Suprapubic skin (tissue), 4 donors: ENCODE data around the gene PIGH. TPM values are rescaled to one million over a fixed set of nuclear protein-coding genes. Genes with fewer than 3 reads are reported as not detected.

ENCODE experiments used
- DNase-seq, 2 donors: peaks; one replicate each; pipeline ENCODE4 v3.0.0-alpha.2; 2019; ENCODE audit warnings: low spot score in 2 of 2
- H3K27ac ChIP-seq: fragments of 200-600 bp; sonication (generic); one replicate; pipeline ENCODE4 v1.5.1; 2019
- H3K27me3 ChIP-seq: fragments of 200-600 bp; sonication (generic); one replicate; pipeline ENCODE4 v1.5.1; 2019
- H3K36me3 ChIP-seq: fragments of 200-600 bp; sonication (generic); one replicate; pipeline ENCODE4 v1.5.1; 2019
- H3K4me1 ChIP-seq: fragments of 200-600 bp; sonication (generic); one replicate; pipeline ENCODE4 v1.5.1; 2019
- H3K4me3 ChIP-seq: fragments of 200-600 bp; sonication (generic); one replicate; pipeline ENCODE4 v1.5.1; 2019; ENCODE audit warnings: mild to moderate bottlenecking
- H3K9me3 ChIP-seq: fragments of 200-600 bp; sonication (generic); one replicate; pipeline ENCODE4 v1.5.1; 2019
- EP300 ChIP-seq: sonication (generic); formaldehyde crosslinking; IDR thresholded peaks from one replicate; pipeline ENCODE4 v1.6.1; 2017; ENCODE audit warnings: antibody characterized with exemption
- POLR2A ChIP-seq, 2 donors: fragments of 450-650 bp; IDR thresholded peaks; one replicate each; pipeline ENCODE4 v1.6.1; 2017; ENCODE audit warnings: antibody characterized with exemption in 2 of 2, mild to moderate bottlenecking in 2 of 2, moderate library complexity in 2 of 2
- POLR2AphosphoS5 ChIP-seq, 3 donors: sonication (generic); formaldehyde crosslinking; IDR thresholded peaks; one replicate each; pipeline ENCODE4 v1.6.1; 2017; ENCODE audit warnings: antibody characterized with exemption in 3 of 3
- WGBS: methylation state at CpG from one replicate; pipeline ENCODE4 v1.1.5; 2018; 5-methylcytosine and 5-hydroxymethylcytosine counted together
- total RNA-seq, 4 donors: library from RNA; depleted of rRNA; stranded (reverse); fragments of >200 nt; gene quantifications; one replicate each; pipeline ENCODE4 v1.1.0, GENCODE V29; 2016
- TF ChIP-seq, protein P1 (sequence below), 2 donors: fragments of 200-600 bp in 1 of 2; fragments of 450-650 bp in 1 of 2; sonication (generic) in 1 of 2; IDR thresholded peaks; one replicate each; pipeline ENCODE4 v1.5.1; 2016 to 2019; ENCODE audit warnings: antibody characterized with exemption in 2 of 2, mild to moderate bottlenecking in 1 of 2, moderate library complexity in 1 of 2

PIGH gene
- total RNA-seq, 4 donors from 2014 or later, result 29.6 to 50.5 (median 36.4) TPM

DNA sequence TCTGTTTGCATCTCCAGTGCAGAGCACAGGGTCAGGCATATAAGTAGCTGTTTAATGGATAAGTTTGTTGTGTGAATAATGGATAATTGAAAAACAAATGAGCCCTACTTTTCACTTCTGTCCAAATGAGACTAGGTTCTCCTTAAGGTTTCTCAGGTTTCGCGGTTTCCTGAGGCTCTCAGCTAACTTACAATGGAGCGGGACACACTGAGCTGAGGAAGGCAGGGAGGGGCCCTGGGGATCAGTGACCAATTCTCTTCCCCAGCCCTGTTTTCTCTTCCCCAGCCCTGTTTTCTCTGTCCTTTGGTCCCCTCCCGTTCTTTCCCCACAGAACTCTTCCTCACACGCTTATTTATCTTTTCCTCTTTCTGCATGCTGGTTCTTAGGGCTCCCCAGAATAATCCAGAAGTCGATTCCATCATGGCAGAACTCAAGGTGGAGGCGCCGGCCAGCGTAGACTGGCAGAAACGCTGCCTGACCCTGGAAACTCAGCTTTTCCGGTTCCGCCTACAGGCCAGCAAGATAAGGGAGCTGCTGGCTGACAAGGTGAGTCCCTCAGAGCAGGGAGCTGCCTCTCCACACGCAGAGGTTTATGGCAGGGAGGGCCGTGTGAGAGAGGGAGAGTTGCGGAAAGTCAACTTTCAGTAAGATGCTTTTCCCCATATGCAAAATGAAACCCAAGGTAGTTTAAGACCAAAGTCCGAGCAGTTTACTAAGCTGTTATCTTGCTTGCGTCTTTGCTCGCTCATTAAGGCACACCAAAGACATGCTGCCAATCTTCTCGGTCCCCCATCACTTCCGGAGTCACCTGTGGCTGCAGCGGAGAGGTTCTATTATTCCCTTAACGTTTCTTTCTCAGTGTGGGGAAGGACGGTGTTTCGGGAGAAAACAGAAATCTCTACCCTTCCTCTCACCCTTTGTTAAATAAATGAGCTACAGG is 58.4 kb downstream of the PIGH start:
- Histone ChIP-seq H3K27me3 (no peaks in the 10 kb centered on the region), H3K36me3 (no peaks in the 10 kb centered on the region), H3K4me3 (no peak overlapping the region), H3K9me3 (no peaks in the 10 kb centered on the region), H3K4me1 (peaks cover 16% of the 10 kb centered on the region), H3K27ac (no peak overlapping the region)
- peak in 1 of 2 donors; percentile 38 for DNase-seq
- 71% methylated on average over 24 of the region's 24 CpGs for WGBS
- TF ChIP-seq POLR2A (IDR thresholded peaks at IDR 0.05) (no peak), EP300 (no peak), POLR2AphosphoS5 (IDR thresholded peaks at IDR 0.05) (no peak)
- TF ChIP-seq, protein P1, sequence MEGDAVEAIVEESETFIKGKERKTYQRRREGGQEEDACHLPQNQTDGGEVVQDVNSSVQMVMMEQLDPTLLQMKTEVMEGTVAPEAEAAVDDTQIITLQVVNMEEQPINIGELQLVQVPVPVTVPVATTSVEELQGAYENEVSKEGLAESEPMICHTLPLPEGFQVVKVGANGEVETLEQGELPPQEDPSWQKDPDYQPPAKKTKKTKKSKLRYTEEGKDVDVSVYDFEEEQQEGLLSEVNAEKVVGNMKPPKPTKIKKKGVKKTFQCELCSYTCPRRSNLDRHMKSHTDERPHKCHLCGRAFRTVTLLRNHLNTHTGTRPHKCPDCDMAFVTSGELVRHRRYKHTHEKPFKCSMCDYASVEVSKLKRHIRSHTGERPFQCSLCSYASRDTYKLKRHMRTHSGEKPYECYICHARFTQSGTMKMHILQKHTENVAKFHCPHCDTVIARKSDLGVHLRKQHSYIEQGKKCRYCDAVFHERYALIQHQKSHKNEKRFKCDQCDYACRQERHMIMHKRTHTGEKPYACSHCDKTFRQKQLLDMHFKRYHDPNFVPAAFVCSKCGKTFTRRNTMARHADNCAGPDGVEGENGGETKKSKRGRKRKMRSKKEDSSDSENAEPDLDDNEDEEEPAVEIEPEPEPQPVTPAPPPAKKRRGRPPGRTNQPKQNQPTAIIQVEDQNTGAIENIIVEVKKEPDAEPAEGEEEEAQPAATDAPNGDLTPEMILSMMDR (IDR thresholded peaks at IDR 0.05), result no peak

Other genes starting within 250 kb of the PIGH start
- 100 to 1,000 TPM in 1 of 4 donors, 10 to 100 TPM in 3; 61.0 to 100 (median 83.1) TPM for gene ATP6V1D, start 240.5 kb downstream of the PIGH start, total RNA-seq
- 10 to 100 TPM; 54.1 to 89.9 (median 60.1) TPM for gene EIF2S1, start 239.9 kb downstream of the PIGH start, total RNA-seq
- 10 to 100 TPM; 18.1 to 39.7 (median 24.7) TPM for gene PLEK2, start 188.1 kb downstream of the PIGH start, total RNA-seq
- gene TMEM229B, start 111.5 kb downstream of the PIGH start, total RNA-seq, result 1 to 10 TPM; 1.5 to 3.3 (median 1.8) TPM
- gene PLEKHH1, start 67.0 kb downstream of the PIGH start, total RNA-seq, result 10 to 100 TPM; 15.3 to 75.6 (median 23.7) TPM
- gene ARG2, start 19.7 kb upstream of the PIGH start, total RNA-seq, result 1 to 10 TPM; 3.5 to 9.6 (median 5.4) TPM
- gene VTI1B, start 74.4 kb upstream of the PIGH start, total RNA-seq, result 10 to 100 TPM; 48.4 to 61.1 (median 56.2) TPM
- 10 to 100 TPM; 39.3 to 70.2 (median 58.8) TPM for gene RDH11, start 95.5 kb upstream of the PIGH start, total RNA-seq
- 10 to 100 TPM; 27.3 to 99.8 (median 81.8) TPM for gene RDH12, start 101.6 kb upstream of the PIGH start, total RNA-seq
- 10 to 100 TPM; 20.9 to 81.6 (median 40.9) TPM for gene ZFYVE26, start 216.3 kb upstream of the PIGH start, total RNA-seq
- gene RAD51B, start 219.5 kb upstream of the PIGH start, total RNA-seq, result 10 to 100 TPM; 19.6 to 39.7 (median 25.4) TPM